Measurements from ENCODE around the gene OR2AE1. TPM values are rescaled to one million over a fixed set of nuclear protein-coding genes. Genes with fewer than 3 reads are reported as not detected.

Gene OR2AE1
- polyA plus RNA-seq, 3 donors: not detected

DNA sequence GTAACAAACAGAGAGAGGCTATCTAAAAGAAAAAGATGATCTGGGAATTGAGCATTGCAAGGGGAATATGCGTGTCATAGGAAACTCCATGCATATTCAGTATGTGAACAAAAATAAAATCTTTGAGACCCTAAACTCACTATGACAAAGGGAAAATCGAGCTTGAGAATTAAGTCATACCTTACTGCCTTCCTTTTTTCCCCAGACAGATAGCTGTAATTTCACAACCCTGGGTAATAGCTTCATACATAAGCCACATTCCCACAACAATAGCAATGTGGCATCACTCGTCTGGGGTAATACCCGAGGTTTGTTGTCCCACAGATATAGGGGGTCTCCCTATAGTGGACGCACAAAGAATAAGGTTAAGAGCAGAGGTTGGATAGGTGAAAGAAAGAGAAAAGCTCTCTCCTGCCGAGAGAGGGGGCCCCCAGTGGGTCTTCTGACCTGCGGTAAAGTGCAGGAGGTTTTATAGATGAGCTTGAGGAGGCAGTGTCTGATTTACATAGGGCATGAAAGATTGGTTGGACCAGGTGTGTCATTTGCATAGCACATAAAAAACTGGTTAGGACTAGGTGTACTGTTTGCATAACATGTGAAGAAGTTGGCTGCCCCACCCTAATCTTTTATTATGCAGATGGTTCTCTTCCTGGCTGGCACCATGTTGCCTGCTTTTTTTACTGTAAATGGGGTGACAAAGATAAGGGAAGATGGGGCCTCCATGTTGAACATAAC, 37.4 kb downstream of the OR2AE1 start:
- intact Hi-C loops (cut with micrococcal nuclease): no loop called here
- H3K4me3 Mint-ChIP-seq: no peak overlapping the region
- 100% methylated on average over 1 of the region's 7 CpGs for whole genome bisulfite sequencing (ENCODE audit: insufficient coverage)
- TF ChIP-seq, protein P1, sequence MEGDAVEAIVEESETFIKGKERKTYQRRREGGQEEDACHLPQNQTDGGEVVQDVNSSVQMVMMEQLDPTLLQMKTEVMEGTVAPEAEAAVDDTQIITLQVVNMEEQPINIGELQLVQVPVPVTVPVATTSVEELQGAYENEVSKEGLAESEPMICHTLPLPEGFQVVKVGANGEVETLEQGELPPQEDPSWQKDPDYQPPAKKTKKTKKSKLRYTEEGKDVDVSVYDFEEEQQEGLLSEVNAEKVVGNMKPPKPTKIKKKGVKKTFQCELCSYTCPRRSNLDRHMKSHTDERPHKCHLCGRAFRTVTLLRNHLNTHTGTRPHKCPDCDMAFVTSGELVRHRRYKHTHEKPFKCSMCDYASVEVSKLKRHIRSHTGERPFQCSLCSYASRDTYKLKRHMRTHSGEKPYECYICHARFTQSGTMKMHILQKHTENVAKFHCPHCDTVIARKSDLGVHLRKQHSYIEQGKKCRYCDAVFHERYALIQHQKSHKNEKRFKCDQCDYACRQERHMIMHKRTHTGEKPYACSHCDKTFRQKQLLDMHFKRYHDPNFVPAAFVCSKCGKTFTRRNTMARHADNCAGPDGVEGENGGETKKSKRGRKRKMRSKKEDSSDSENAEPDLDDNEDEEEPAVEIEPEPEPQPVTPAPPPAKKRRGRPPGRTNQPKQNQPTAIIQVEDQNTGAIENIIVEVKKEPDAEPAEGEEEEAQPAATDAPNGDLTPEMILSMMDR (IDR thresholded peaks at IDR 0.05): no peak
- Histone ChIP-seq H3K4me2 (replicated peaks; ENCODE audit: extremely low read depth, low read length, poor library complexity, severe bottlenecking) (no peak overlapping the region), H3K36me3 (replicated peaks in 1 of 2; ENCODE audit: control insufficient read depth in 1 of 2, insufficient read depth in 2 of 2, low read length in 2 of 2) (no peaks in the 10 kb centered on the region), H3K4me1 (ENCODE audit: control insufficient read depth in 1 of 2, insufficient read depth in 2 of 2, low read length in 2 of 2) (peaks cover 6% of the 10 kb centered on the region in 2 donors), H4K20me1 (ENCODE audit: insufficient read depth, low read length) (no peaks in the 10 kb centered on the region), H3K9ac (ENCODE audit: insufficient read depth, low read length, poor library complexity, severe bottlenecking) (no peak overlapping the region), H3K4me3 (replicated peaks in 1 of 3; ENCODE audit: low read depth in 2 of 3, low read length in 3 of 3) (no peak overlapping the region), H3K27ac (ENCODE audit: low read depth in 1 of 2, low read length in 2 of 2) (no peak overlapping the region), H3K9me3 (replicated peaks in 1 of 2; ENCODE audit: control insufficient read depth in 1 of 2, insufficient read depth in 1 of 2, low read length in 2 of 2) (no peaks in the 10 kb centered on the region), H3K27me3 (ENCODE audit: control insufficient read depth in 2 of 2, insufficient read depth in 2 of 2, low read length in 2 of 2) (no peaks in the 10 kb centered on the region), H2AFZ (ENCODE audit: insufficient read depth, low read depth, low read length, poor library complexity, severe bottlenecking) (no peak overlapping the region), H3K79me2 (ENCODE audit: insufficient read depth, low read length) (no peaks in the 10 kb centered on the region)
- DNase-seq: no peak
- peaks cover 15% of the 10 kb centered on the region for H3K4me1 Mint-ChIP-seq
- no peaks in the 10 kb centered on the region for H3K36me3 Mint-ChIP-seq
- H3K9me3 Mint-ChIP-seq: no peaks in the 10 kb centered on the region
- H3K27ac Mint-ChIP-seq: no peak overlapping the region
- peaks cover 0 to 5% (median 1%) of the 10 kb centered on the region in 3 donors for H3K27me3 Mint-ChIP-seq (ENCODE audit: low read depth in 3 of 3)

GRCh38 chr7:99837649-99838361, 39.0 kb downstream of the OR2AE1 start:
- peaks cover 17% of the 10 kb centered on the region for H3K4me1 Mint-ChIP-seq
- H3K4me3 Mint-ChIP-seq: peak overlapping the region in 1 of 2 donors; percentile 18
- DNase-seq: no peak
- no peak overlapping the region for H3K4me2 ChIP-seq (replicated peaks; ENCODE audit: extremely low read depth, low read length, poor library complexity, severe bottlenecking)
- no peak overlapping the region for H3K27ac ChIP-seq (ENCODE audit: low read depth in 1 of 2, low read length in 2 of 2)
- TF ChIP-seq, protein P1 (IDR thresholded peaks at IDR 0.05): no peak
- H3K79me2 ChIP-seq (ENCODE audit: insufficient read depth, low read length): no peaks in the 10 kb centered on the region
- no peaks in the 10 kb centered on the region for H4K20me1 ChIP-seq (ENCODE audit: insufficient read depth, low read length)
- H3K9me3 Mint-ChIP-seq: no peaks in the 10 kb centered on the region
- peak overlapping the region in 1 of 7 donors; percentile 46 for H3K27ac Mint-ChIP-seq
- peaks cover 6% of the 10 kb centered on the region in 2 donors for H3K4me1 ChIP-seq (ENCODE audit: control insufficient read depth in 1 of 2, insufficient read depth in 2 of 2, low read length in 2 of 2)
- H3K9me3 ChIP-seq (replicated peaks in 1 of 2; ENCODE audit: control insufficient read depth in 1 of 2, insufficient read depth in 1 of 2, low read length in 2 of 2): no peaks in the 10 kb centered on the region
- H2AFZ ChIP-seq (ENCODE audit: insufficient read depth, low read depth, low read length, poor library complexity, severe bottlenecking): peak overlapping the region; percentile 15
- no peaks in the 10 kb centered on the region for H3K27me3 ChIP-seq (ENCODE audit: control insufficient read depth in 2 of 2, insufficient read depth in 2 of 2, low read length in 2 of 2)
- H3K27me3 Mint-ChIP-seq (ENCODE audit: low read depth in 3 of 3): no peaks in the 10 kb centered on the region
- H3K9ac ChIP-seq (ENCODE audit: insufficient read depth, low read length, poor library complexity, severe bottlenecking): no peak overlapping the region
- intact Hi-C loops (cut with micrococcal nuclease): no loop called here
- no peaks in the 10 kb centered on the region for H3K36me3 ChIP-seq (replicated peaks in 1 of 2; ENCODE audit: control insufficient read depth in 1 of 2, insufficient read depth in 2 of 2, low read length in 2 of 2)
- H3K36me3 Mint-ChIP-seq: no peaks in the 10 kb centered on the region
- H3K4me3 ChIP-seq (replicated peaks in 1 of 3; ENCODE audit: low read depth in 2 of 3, low read length in 3 of 3): no peak overlapping the region
- 80% methylated on average over 1 of the region's 5 CpGs for WGBS (ENCODE audit: insufficient coverage)

Data from CD14-positive monocyte (primary cell).